ENCODE results near the gene LRIG2. TPM values are rescaled to one million over a fixed set of nuclear protein-coding genes. Genes with fewer than 3 reads are reported as not detected.

LRIG2 gene
- total RNA-seq, 1 experiment from 2014 or later = 10.7 TPM

DNA sequence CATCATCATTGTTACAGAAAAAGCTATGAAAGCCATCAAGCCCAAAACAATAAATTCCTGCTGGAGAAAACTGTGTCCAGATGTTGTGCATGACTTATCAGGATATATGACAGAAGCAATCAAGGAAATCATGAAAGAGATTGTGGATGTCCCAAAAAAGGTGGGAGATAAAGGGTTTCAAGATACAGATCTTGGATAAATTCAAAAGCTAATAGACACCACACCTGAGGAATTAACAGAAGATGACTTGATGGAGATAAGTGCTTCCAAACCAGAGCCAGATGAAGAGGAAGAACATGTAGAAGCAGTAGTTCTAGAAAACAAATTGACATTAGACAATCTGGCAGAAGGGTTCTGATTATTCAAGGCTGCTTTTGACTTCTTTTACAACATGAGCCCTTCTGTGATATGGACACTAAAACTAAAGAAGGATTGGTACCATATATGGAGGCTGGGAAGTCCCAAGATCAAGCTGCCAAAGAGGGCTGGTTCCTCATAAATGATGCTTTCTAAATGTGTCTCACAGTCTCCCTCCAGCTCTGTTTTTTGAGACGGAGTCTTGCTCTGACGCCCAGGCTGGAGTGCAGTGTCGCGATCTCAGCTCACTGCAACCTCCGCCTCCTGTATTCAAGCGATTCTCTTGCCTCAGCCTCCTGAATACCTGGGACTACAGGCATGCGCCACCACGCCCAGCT is 32.1 kb upstream of the LRIG2 start:
- no peaks in the 10 kb centered on the region for H3K36me3 Mint-ChIP-seq (ENCODE audit: insufficient read depth, unreplicated experiment)
- DNase-seq = no peak
- no TSS peak for BruUV-seq (replicated peaks)
- H3K4me1 ChIP-seq = peaks cover 47% of the 10 kb centered on the region
- TF ChIP-seq, protein P1, sequence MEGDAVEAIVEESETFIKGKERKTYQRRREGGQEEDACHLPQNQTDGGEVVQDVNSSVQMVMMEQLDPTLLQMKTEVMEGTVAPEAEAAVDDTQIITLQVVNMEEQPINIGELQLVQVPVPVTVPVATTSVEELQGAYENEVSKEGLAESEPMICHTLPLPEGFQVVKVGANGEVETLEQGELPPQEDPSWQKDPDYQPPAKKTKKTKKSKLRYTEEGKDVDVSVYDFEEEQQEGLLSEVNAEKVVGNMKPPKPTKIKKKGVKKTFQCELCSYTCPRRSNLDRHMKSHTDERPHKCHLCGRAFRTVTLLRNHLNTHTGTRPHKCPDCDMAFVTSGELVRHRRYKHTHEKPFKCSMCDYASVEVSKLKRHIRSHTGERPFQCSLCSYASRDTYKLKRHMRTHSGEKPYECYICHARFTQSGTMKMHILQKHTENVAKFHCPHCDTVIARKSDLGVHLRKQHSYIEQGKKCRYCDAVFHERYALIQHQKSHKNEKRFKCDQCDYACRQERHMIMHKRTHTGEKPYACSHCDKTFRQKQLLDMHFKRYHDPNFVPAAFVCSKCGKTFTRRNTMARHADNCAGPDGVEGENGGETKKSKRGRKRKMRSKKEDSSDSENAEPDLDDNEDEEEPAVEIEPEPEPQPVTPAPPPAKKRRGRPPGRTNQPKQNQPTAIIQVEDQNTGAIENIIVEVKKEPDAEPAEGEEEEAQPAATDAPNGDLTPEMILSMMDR (IDR thresholded peaks at IDR 0.05; ENCODE audit: insufficient read depth in 1 of 2, low read depth in 1 of 2, low read length in 1 of 2, severe bottlenecking in 1 of 2, unreplicated experiment in 1 of 2) = no peak
- peaks cover 31% of the 10 kb centered on the region for H3K4me1 Mint-ChIP-seq (ENCODE audit: low read depth, unreplicated experiment)
- no peak overlapping the region for H3K4me3 ChIP-seq (ENCODE audit: low read depth, low read length)
- ChIA-PET POLR2A (interaction anchor here (0.8 to 1.4 kb wide), 2 partner anchors 85 to 192 kb away, joined by 5 to 6 read pairs; partner anchors contain the start of gene SLC16A1), CTCF (interaction anchor here (0.6 to 3.2 kb wide), 6 partner anchors 13 to 160 kb away, joined by 3 to 34 read pairs (median 8); partner anchors contain the start of genes LRIG2 and SLC16A1)
- intact Hi-C loops (cut with micrococcal nuclease; ENCODE audit: unreplicated experiment) = loop anchor here (5.0 kb wide), 1 partner anchor 64 kb away; no protein-coding TSS in a partner anchor
- no peaks in the 10 kb centered on the region for H3K27me3 ChIP-seq (replicated peaks; ENCODE audit: control insufficient read depth, insufficient read depth, low read length)
- no peaks in the 10 kb centered on the region for H3K36me3 ChIP-seq (ENCODE audit: control insufficient read depth, insufficient read depth, low read length)
- H3K9me3 Mint-ChIP-seq (ENCODE audit: unreplicated experiment) = no peaks in the 10 kb centered on the region
- H3K27me3 Mint-ChIP-seq (ENCODE audit: insufficient read depth, unreplicated experiment) = no peaks in the 10 kb centered on the region
- no peak overlapping the region for H3K27ac Mint-ChIP-seq (ENCODE audit: unreplicated experiment)
- no peaks in the 10 kb centered on the region for H3K9me3 ChIP-seq
- no peak overlapping the region for H3K4me3 Mint-ChIP-seq (ENCODE audit: unreplicated experiment)

DNA sequence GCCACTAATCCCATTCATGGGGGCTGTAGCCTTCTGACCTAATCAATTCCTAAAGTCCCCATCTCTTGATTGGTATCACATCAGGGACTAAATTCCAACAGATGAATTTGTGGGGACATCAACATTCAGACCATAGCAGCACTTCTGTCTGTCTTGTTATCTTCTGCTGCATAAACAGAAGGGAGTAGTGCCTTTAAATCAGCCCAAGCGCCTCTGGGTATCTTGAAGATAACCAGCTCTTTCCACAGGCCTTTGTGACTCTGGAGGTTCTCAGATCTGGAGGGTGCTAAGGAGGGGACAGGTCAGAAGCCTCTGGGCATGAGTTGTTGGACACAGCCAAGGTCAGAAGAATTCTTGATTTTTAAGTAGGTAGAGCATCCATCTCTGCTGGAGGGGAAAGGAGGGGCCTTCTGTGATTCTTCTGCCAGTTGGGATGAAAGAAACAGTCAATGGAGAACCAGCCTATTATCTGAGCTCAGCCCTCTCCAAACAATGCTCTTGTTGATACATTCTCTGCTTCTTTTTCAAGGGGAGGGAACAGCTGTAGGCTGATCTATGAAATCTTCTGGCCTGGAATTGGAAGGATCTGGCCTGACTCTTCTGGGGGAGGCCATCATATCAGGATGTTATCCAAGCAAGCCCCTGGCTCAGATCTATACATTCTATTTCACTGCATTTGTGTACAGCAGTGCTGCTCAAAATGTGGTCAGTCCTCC is 31.3 kb upstream of the LRIG2 start:
- Mint-ChIP-seq H3K36me3 (ENCODE audit: insufficient read depth, unreplicated experiment) (no peaks in the 10 kb centered on the region), H3K27me3 (ENCODE audit: insufficient read depth, unreplicated experiment) (no peaks in the 10 kb centered on the region), H3K27ac (ENCODE audit: unreplicated experiment) (peak overlapping the region; percentile 81), H3K4me3 (ENCODE audit: unreplicated experiment) (no peak overlapping the region), H3K9me3 (ENCODE audit: unreplicated experiment) (no peaks in the 10 kb centered on the region), H3K4me1 (ENCODE audit: low read depth, unreplicated experiment) (peaks cover 31% of the 10 kb centered on the region)
- DNase-seq = no peak
- no peak overlapping the region for H3K4me3 ChIP-seq (ENCODE audit: low read depth, low read length)
- H3K36me3 ChIP-seq (ENCODE audit: control insufficient read depth, insufficient read depth, low read length) = no peaks in the 10 kb centered on the region
- no peaks in the 10 kb centered on the region for H3K9me3 ChIP-seq
- intact Hi-C loops (cut with micrococcal nuclease; ENCODE audit: unreplicated experiment) = loop anchor here (1.0 to 5.0 kb wide), 7 partner anchors 20 to 325 kb away; partner anchors contain the start of gene LRIG2
- no peaks in the 10 kb centered on the region for H3K27me3 ChIP-seq (replicated peaks; ENCODE audit: control insufficient read depth, insufficient read depth, low read length)
- no TSS peak for BruUV-seq (replicated peaks)
- TF ChIP-seq, protein P1 (IDR thresholded peaks at IDR 0.05; ENCODE audit: insufficient read depth in 1 of 2, low read depth in 1 of 2, low read length in 1 of 2, severe bottlenecking in 1 of 2, unreplicated experiment in 1 of 2) = no peak
- ChIA-PET POLR2A (interaction anchor here (0.7 to 1.6 kb wide), 6 partner anchors 14 to 325 kb away, joined by 3 to 8 read pairs (median 4); partner anchors contain the start of genes LRIG2 and SLC16A1), CTCF (interaction anchor here (0.6 to 3.2 kb wide), 11 partner anchors 14 to 1156 kb away, joined by 3 to 34 read pairs (median 4); partner anchors contain the start of genes LRIG2, PPM1J and SLC16A1)
- H3K4me1 ChIP-seq = peaks cover 47% of the 10 kb centered on the region
